H9 (cell line): ENCODE measurements around the gene SLC12A2. TPM values are rescaled to one million over a fixed set of nuclear protein-coding genes. Genes with fewer than 3 reads are reported as not detected.

ENCODE experiments used
- DNase-seq: peaks from one replicate; pipeline ENCODE4 v3.0.0-alpha.2; 2017
- H2AFZ ChIP-seq: one replicate; pipeline ENCODE4 v1.6.1; 2013; ENCODE audit warnings: mild to moderate bottlenecking, low read length, control low read depth, moderate library complexity
- H2AK5ac ChIP-seq: 2 replicates; pipeline ENCODE4 v1.6.1; 2013; ENCODE audit warnings: low read length, control low read depth, mixed read lengths; ENCODE audit not compliant: insufficient read length
- H2BK120ac ChIP-seq: one replicate; pipeline ENCODE4 v1.6.1; 2013; ENCODE audit warnings: low read depth, mild to moderate bottlenecking, low read length, control low read depth, inconsistent platforms; ENCODE audit not compliant: poor library complexity, severe bottlenecking
- H2BK12ac ChIP-seq: 2 replicates; pipeline ENCODE4 v1.6.1; 2013; ENCODE audit warnings: low read length, control low read depth, mixed read lengths, low read depth; ENCODE audit not compliant: insufficient read length
- H2BK15ac ChIP-seq: 2 replicates; pipeline ENCODE4 v1.6.1; 2013; ENCODE audit warnings: low read depth, low read length, control low read depth
- H2BK20ac ChIP-seq: one replicate; pipeline ENCODE4 v1.6.1; 2013; ENCODE audit warnings: low read depth, mild to moderate bottlenecking, low read length, control low read depth, inconsistent platforms; ENCODE audit not compliant: poor library complexity, severe bottlenecking
- H2BK5ac ChIP-seq: 2 replicates; pipeline ENCODE4 v1.6.1; 2013; ENCODE audit warnings: low read length, control low read depth, mixed read lengths; ENCODE audit not compliant: insufficient read length
- H3K14ac ChIP-seq: 2 replicates; pipeline ENCODE4 v1.6.1; 2013; ENCODE audit warnings: low read length, control low read depth; ENCODE audit not compliant: insufficient read depth
- H3K18ac ChIP-seq: 2 replicates; pipeline ENCODE4 v1.6.1; 2013; ENCODE audit warnings: low read depth, mild to moderate bottlenecking, mixed read lengths, low read length, control low read depth; ENCODE audit not compliant: insufficient read length
- H3K23ac ChIP-seq: 2 replicates; pipeline ENCODE4 v1.6.1; 2013; ENCODE audit warnings: low read length, control low read depth, mixed read lengths, low read depth; ENCODE audit not compliant: insufficient read length
- H3K23me2 ChIP-seq: 2 replicates; pipeline ENCODE4 v1.6.1; 2013; ENCODE audit warnings: low read depth, mild to moderate bottlenecking, mixed read lengths, low read length, control low read depth; ENCODE audit not compliant: insufficient read length, poor library complexity, severe bottlenecking
- H3K27ac ChIP-seq: 2 replicates; pipeline ENCODE4 v1.5.1; 2013; ENCODE audit warnings: low read length, control low read depth, mixed read lengths, low read depth; ENCODE audit not compliant: insufficient read length
- H3K27me3 ChIP-seq: 2 replicates; pipeline ENCODE4 v1.6.1; 2013; ENCODE audit warnings: low read length, control low read depth, inconsistent platforms; ENCODE audit not compliant: insufficient read depth
- H3K4ac ChIP-seq: 2 replicates; pipeline ENCODE4 v1.6.1; 2013; ENCODE audit warnings: low read depth, mild to moderate bottlenecking, control low read depth, inconsistent platforms, low read length, moderate library complexity
- H3K4me1 ChIP-seq: 2 replicates; pipeline ENCODE4 v1.6.1; 2013; ENCODE audit warnings: low read length, control low read depth, inconsistent platforms; ENCODE audit not compliant: insufficient read depth
- H3K4me2 ChIP-seq: 2 replicates; pipeline ENCODE4 v1.6.1; 2013; ENCODE audit warnings: low read length, control low read depth, mixed read lengths; ENCODE audit not compliant: insufficient read length, insufficient read depth
- H3K56ac ChIP-seq: 2 replicates; pipeline ENCODE4 v1.6.1; 2013; ENCODE audit warnings: low read depth, mild to moderate bottlenecking, mixed read lengths, low read length, control low read depth; ENCODE audit not compliant: insufficient read length
- H3K79me1 ChIP-seq: 2 replicates; pipeline ENCODE4 v1.6.1; 2013; ENCODE audit warnings: low read depth, mild to moderate bottlenecking, moderate library complexity, low read length, control low read depth, inconsistent platforms; ENCODE audit not compliant: insufficient read depth, poor library complexity, severe bottlenecking
- H3K79me2 ChIP-seq: 2 replicates; pipeline ENCODE4 v1.6.1; 2013; ENCODE audit warnings: low read length, control low read depth, inconsistent platforms; ENCODE audit not compliant: insufficient read depth
- H3K9ac ChIP-seq: 2 replicates; pipeline ENCODE4 v1.6.1; 2013; ENCODE audit warnings: low read length, control low read depth, mixed read lengths; ENCODE audit not compliant: insufficient read length; ENCODE audit errors: extremely low read depth
- H3K9me3 ChIP-seq: one replicate; pipeline ENCODE4 v1.6.1; 2013; ENCODE audit warnings: low read depth, low read length, inconsistent platforms; ENCODE audit not compliant: control insufficient read depth
- H3T11ph ChIP-seq: one replicate; pipeline ENCODE4 v1.6.1; 2013; ENCODE audit warnings: mild to moderate bottlenecking, low read length, control low read depth, inconsistent platforms
- H4K20me1 ChIP-seq: one replicate; pipeline ENCODE4 v1.6.1; 2013; ENCODE audit not compliant: control insufficient read depth, insufficient read length, insufficient read depth
- H4K5ac ChIP-seq: 2 replicates; pipeline ENCODE4 v1.6.1; 2013; ENCODE audit warnings: low read depth, mild to moderate bottlenecking, mixed read lengths, low read length, control low read depth; ENCODE audit not compliant: insufficient read length
- H4K8ac ChIP-seq: replicated peaks from 2 replicates; pipeline ENCODE4 v1.6.1; 2013; ENCODE audit warnings: low read length, control low read depth, mixed read lengths, low read depth; ENCODE audit not compliant: insufficient read length
- H4K91ac ChIP-seq: 2 replicates; pipeline ENCODE4 v1.6.1; 2013; ENCODE audit warnings: low read depth, mild to moderate bottlenecking, moderate library complexity, mixed read lengths, low read length, control low read depth; ENCODE audit not compliant: insufficient read length
- H3K27ac Mint-ChIP-seq, 3 experiments: 2 replicates in 2 of 3; 3 replicates in 1 of 3; pipeline ENCODE4 v1.8.0; 2020 to 2021; ENCODE audit warnings: mixed read lengths in 3 of 3, mild to moderate bottlenecking in 1 of 3, moderate library complexity in 1 of 3
- H3K27me3 Mint-ChIP-seq: 2 replicates; pipeline ENCODE4 v1.8.0; 2021; ENCODE audit warnings: low read depth, mild to moderate bottlenecking, moderate library complexity, mixed read lengths
- H3K36me3 Mint-ChIP-seq, 3 experiments: 2 replicates in 2 of 3; 3 replicates in 1 of 3; pipeline ENCODE4 v1.8.0; 2020 to 2021; ENCODE audit warnings: low read depth in 3 of 3, mixed read lengths in 3 of 3; ENCODE audit not compliant: insufficient read depth in 1 of 3
- H3K4me1 Mint-ChIP-seq, 2 experiments: 2 replicates each; pipeline ENCODE4 v1.8.0; 2020; ENCODE audit warnings: mixed read lengths in 2 of 2
- H3K4me3 Mint-ChIP-seq, 2 experiments: 2 replicates in 1 of 2; 3 replicates in 1 of 2; pipeline ENCODE4 v1.8.0; 2020 to 2021; ENCODE audit warnings: mild to moderate bottlenecking in 2 of 2, mixed read lengths in 2 of 2, moderate library complexity in 1 of 2
- H3K9me3 Mint-ChIP-seq, 2 experiments: 2 replicates in 1 of 2; 3 replicates in 1 of 2; pipeline ENCODE4 v1.8.0; 2020; ENCODE audit warnings: mild to moderate bottlenecking in 2 of 2, mixed read lengths in 2 of 2, moderate library complexity in 1 of 2
- WGBS: extraction: QIAGEN DNeasy Blood & Tissue Kit; methylation state at CpG from one replicate; pipeline ENCODE4 v1.1.7; 2013; ENCODE audit warnings: missing lambda C conversion rate, low lambda C conversion rate, mixed read lengths; ENCODE audit not compliant: insufficient read length; ENCODE audit errors: extremely low coverage; 5-methylcytosine and 5-hydroxymethylcytosine counted together
- total RNA-seq: library from RNA; stranded (reverse); gene quantifications from 2 replicates; pipeline ENCODE4 v1.2.1, GENCODE V29; 2021
- TF ChIP-seq, protein P1 (sequence below): fragments of 200-600 bp; sonication (generic); conservative IDR thresholded peaks from 3 replicates; pipeline ENCODE4 v1.8.0; 2021; ENCODE audit warnings: antibody characterized with exemption, mild to moderate bottlenecking

Gene SLC12A2
- total RNA-seq, 1 experiment from 2014 or later: 17.9 TPM

DNA sequence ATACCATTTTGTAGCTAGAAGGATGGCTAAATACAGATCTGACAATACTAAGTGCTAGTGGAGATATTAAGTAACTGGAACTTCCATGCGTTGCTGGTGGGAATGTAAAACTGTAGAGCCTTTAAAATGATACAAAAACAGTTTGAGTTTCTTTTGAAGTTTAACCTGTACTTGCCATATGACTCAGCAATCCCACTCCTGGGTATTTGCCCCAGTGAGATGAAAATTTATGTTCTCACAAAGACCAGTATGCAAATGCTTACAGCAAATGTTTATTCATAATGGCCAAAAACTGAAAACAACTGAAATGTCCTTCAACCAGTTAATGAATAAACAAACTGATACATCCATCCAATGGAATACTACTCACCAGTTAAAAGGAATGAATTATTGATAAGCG is 137.3 kb downstream of the SLC12A2 start:
- Histone ChIP-seq H3K56ac (no peak overlapping the region), H2BK12ac (no peak overlapping the region), H3K9me3 (no peaks in the 10 kb centered on the region), H3T11ph (no peak overlapping the region), H2BK5ac (no peak overlapping the region), H4K8ac (no peak overlapping the region), H3K14ac (no peak overlapping the region), H2AFZ (no peak overlapping the region), H4K20me1 (no peaks in the 10 kb centered on the region), H2BK20ac (no peak overlapping the region), H3K27ac (no peak overlapping the region), H3K79me1 (no peaks in the 10 kb centered on the region), H3K23me2 (no peaks in the 10 kb centered on the region), H3K18ac (no peak overlapping the region), H3K23ac (no peak overlapping the region), H3K4me2 (no peak overlapping the region), H2BK120ac (no peak overlapping the region), H3K4ac (no peak overlapping the region), H4K91ac (no peak overlapping the region), H3K4me1 (no peaks in the 10 kb centered on the region), H2BK15ac (no peak overlapping the region), H3K27me3 (no peaks in the 10 kb centered on the region), H3K79me2 (no peaks in the 10 kb centered on the region), H3K9ac (no peak overlapping the region), H2AK5ac (no peak overlapping the region), H4K5ac (no peak overlapping the region)
- peaks cover 5 to 6% of the 10 kb centered on the region in 2 experiments; a peak in 2 of 4 replicates for H3K4me1 Mint-ChIP-seq
- H3K9me3 Mint-ChIP-seq: no peaks in the 10 kb centered on the region
- DNase-seq: no peak
- no peaks in the 10 kb centered on the region for H3K36me3 Mint-ChIP-seq
- WGBS: no CpG with 5 or more reads among the region's 2 CpGs
- TF ChIP-seq, protein P1, sequence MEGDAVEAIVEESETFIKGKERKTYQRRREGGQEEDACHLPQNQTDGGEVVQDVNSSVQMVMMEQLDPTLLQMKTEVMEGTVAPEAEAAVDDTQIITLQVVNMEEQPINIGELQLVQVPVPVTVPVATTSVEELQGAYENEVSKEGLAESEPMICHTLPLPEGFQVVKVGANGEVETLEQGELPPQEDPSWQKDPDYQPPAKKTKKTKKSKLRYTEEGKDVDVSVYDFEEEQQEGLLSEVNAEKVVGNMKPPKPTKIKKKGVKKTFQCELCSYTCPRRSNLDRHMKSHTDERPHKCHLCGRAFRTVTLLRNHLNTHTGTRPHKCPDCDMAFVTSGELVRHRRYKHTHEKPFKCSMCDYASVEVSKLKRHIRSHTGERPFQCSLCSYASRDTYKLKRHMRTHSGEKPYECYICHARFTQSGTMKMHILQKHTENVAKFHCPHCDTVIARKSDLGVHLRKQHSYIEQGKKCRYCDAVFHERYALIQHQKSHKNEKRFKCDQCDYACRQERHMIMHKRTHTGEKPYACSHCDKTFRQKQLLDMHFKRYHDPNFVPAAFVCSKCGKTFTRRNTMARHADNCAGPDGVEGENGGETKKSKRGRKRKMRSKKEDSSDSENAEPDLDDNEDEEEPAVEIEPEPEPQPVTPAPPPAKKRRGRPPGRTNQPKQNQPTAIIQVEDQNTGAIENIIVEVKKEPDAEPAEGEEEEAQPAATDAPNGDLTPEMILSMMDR: no peak
- H3K27ac Mint-ChIP-seq: no peak overlapping the region
- H3K27me3 Mint-ChIP-seq: no peaks in the 10 kb centered on the region; the same call in none of the 2 replicates
- no peak overlapping the region for H3K4me3 Mint-ChIP-seq
